A673 (cell line): Measurements from ENCODE around the gene HINT3.

Experiments
- EZH2 ChIP-seq: fragments of 200-600 bp; sonication (generic); IDR thresholded peaks from 2 replicates; pipeline ENCODE4 v1.6.1; 2017; ENCODE audit warnings: borderline replicate concordance, low read depth, mild to moderate bottlenecking, mixed read lengths, antibody characterized with exemption, low read length; ENCODE audit not compliant: poor library complexity, severe bottlenecking
- TF ChIP-seq, protein P1 (sequence below): fragments of 300-800, 200-600 bp; sonication (generic); conservative IDR thresholded peaks from 2 replicates; pipeline ENCODE4 v1.5.1; 2017; ENCODE audit warnings: low read depth, mild to moderate bottlenecking, antibody characterized with exemption, low read length, moderate library complexity, mixed read lengths

- TF ChIP-seq, protein P1, sequence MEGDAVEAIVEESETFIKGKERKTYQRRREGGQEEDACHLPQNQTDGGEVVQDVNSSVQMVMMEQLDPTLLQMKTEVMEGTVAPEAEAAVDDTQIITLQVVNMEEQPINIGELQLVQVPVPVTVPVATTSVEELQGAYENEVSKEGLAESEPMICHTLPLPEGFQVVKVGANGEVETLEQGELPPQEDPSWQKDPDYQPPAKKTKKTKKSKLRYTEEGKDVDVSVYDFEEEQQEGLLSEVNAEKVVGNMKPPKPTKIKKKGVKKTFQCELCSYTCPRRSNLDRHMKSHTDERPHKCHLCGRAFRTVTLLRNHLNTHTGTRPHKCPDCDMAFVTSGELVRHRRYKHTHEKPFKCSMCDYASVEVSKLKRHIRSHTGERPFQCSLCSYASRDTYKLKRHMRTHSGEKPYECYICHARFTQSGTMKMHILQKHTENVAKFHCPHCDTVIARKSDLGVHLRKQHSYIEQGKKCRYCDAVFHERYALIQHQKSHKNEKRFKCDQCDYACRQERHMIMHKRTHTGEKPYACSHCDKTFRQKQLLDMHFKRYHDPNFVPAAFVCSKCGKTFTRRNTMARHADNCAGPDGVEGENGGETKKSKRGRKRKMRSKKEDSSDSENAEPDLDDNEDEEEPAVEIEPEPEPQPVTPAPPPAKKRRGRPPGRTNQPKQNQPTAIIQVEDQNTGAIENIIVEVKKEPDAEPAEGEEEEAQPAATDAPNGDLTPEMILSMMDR, result no peak
- TF ChIP-seq EZH2, result no peak
Measured at GRCh38 chr6:126016591-126016990, 60.0 kb downstream of the HINT3 start.
